WERI-Rb-1 (cell line): ENCODE data around the gene LRRC46.

Experiments used
- DNase-seq: peaks from one replicate; pipeline ENCODE4 v3.0.0-alpha.2; 2020
- H3K27ac ChIP-seq: fragments of 250-450 bp; sonication (Bioruptor Pico); 2 replicates; pipeline ENCODE4 v1.5.1; 2020; ENCODE audit warnings: mild to moderate bottlenecking, moderate library complexity
- H3K27me3 ChIP-seq: fragments of 250-450 bp; sonication (Bioruptor Pico); 2 replicates; pipeline ENCODE4 v1.5.1; 2021; ENCODE audit warnings: mild to moderate bottlenecking, low read depth, moderate library complexity; ENCODE audit not compliant: insufficient read depth, severe bottlenecking
- H3K36me3 ChIP-seq: fragments of 250-450 bp; sonication (Bioruptor Pico); 2 replicates; pipeline ENCODE4 v1.5.1; 2020; ENCODE audit warnings: mild to moderate bottlenecking, moderate library complexity
- H3K4me3 ChIP-seq: 2 replicates; pipeline ENCODE4 v1.5.1; 2011; ENCODE audit warnings: low read depth, mild to moderate bottlenecking, control low read depth, low read length
- H3K9me3 ChIP-seq: fragments of 250-450 bp; sonication (Bioruptor Pico); 2 replicates; pipeline ENCODE4 v1.5.1; 2021; ENCODE audit warnings: mild to moderate bottlenecking, moderate library complexity; ENCODE audit not compliant: severe bottlenecking
- TF ChIP-seq, protein P1 (sequence below): IDR thresholded peaks from 2 replicates; pipeline ENCODE4 v1.5.1; 2011; ENCODE audit warnings: low read depth, mild to moderate bottlenecking, control low read depth, inconsistent platforms, low read length

LRRC46 gene

GRCh38 chr17:47884427-47884740 lies 52.9 kb downstream of the LRRC46 start:
- H3K36me3 ChIP-seq, result no peaks in the 10 kb centered on the region
- no peaks in the 10 kb centered on the region for H3K9me3 ChIP-seq
- H3K27me3 ChIP-seq, result no peaks in the 10 kb centered on the region
- no peak overlapping the region for H3K27ac ChIP-seq
- DNase-seq, result no peak
- H3K4me3 ChIP-seq, result no peak overlapping the region
- TF ChIP-seq, protein P1, sequence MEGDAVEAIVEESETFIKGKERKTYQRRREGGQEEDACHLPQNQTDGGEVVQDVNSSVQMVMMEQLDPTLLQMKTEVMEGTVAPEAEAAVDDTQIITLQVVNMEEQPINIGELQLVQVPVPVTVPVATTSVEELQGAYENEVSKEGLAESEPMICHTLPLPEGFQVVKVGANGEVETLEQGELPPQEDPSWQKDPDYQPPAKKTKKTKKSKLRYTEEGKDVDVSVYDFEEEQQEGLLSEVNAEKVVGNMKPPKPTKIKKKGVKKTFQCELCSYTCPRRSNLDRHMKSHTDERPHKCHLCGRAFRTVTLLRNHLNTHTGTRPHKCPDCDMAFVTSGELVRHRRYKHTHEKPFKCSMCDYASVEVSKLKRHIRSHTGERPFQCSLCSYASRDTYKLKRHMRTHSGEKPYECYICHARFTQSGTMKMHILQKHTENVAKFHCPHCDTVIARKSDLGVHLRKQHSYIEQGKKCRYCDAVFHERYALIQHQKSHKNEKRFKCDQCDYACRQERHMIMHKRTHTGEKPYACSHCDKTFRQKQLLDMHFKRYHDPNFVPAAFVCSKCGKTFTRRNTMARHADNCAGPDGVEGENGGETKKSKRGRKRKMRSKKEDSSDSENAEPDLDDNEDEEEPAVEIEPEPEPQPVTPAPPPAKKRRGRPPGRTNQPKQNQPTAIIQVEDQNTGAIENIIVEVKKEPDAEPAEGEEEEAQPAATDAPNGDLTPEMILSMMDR, result no peak

DNA sequence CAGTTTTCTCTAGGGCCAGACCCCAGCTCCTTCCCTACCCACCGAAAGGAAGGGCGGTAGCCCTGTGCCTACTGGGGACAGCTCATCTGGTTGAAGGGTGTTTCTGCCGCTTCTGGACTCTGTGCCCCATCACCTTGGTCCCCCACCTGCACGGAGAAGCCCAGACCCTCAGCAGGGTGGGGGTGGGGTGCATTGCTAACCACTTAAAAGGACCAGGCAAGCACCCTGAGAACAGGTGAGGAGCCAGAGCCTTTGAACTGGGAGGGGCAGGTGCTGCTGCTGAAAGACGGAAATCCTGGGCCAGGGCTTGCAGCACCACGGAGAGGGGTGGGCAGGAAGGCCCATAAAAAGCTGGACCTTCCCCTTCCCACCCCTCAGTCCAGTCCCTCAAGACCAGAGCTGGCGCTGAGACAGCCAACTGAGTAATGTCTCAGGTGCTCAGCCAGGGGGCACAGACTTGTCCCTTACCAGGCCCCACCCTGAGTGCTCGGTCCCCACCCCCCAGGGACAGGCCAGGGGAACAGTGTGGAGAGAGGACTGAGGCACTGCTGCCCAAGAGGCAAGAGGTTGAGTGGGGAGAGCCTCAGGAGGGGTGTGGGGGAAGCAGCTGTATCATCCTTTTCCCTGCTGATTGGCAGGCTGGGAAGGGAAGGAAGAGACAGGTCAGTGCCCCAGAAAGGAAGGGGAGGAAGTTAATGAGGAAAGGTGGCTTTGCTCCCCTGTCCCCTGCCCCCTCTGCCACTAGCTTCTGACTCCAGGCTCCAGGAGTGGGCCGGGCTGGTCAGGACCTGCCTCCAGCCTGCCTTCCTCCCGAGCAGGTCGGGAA lies 53.6 kb downstream of the LRRC46 start:
- Histone ChIP-seq H3K36me3 (no peaks in the 10 kb centered on the region), H3K27ac (no peak overlapping the region; the same call in 1 of the 2 replicates), H3K9me3 (no peaks in the 10 kb centered on the region), H3K4me3 (no peak overlapping the region), H3K27me3 (no peaks in the 10 kb centered on the region)
- no peak for DNase-seq
- TF ChIP-seq, protein P1, result no peak
